GM12878 (cell line): ENCODE data around the gene CLDN6. TPM values are rescaled to one million over a fixed set of nuclear protein-coding genes. Genes with fewer than 3 reads are reported as not detected.

ENCODE experiments used
- ATAC-seq: fragments of 200-7000 bp; cut with Tn5 transposase; 3 replicates; pipeline ENCODE4 v1.9.1; 2020; ENCODE audit warnings: mild to moderate bottlenecking, moderate library complexity
- BruUV-seq: library from RNA; stranded (reverse); fragments of 400-500 nt; replicated peaks from 2 replicates; lab custom pipeline; 2021; lab: Mats Ljungman, UMichigan
- CTCF ChIA-PET: fragments of 300-600 bp; sonication (Branson Sonifier 250); formaldehyde crosslinking; extraction: SDS; loops from one replicate; lab custom pipeline; 2021; ENCODE audit warnings: inconsistent platforms; lab: Yijun Ruan, JAX
- POLR2A ChIA-PET: fragments of 350-600 bp; formaldehyde crosslinking; extraction: SDS; loops from one replicate; lab custom pipeline; 2021; ENCODE audit warnings: inconsistent platforms; lab: Charles Lee
- RAD21 ChIA-PET: fragments of 300-600 bp; sonication (Branson Sonifier 250); formaldehyde crosslinking; loops from one replicate; lab custom pipeline; 2023; ENCODE audit warnings: antibody characterized with exemption; ENCODE audit not compliant: unreplicated experiment; lab: Charles Lee
- SMC1A ChIA-PET: fragments of 300-600 bp; sonication (Branson Sonifier 250); formaldehyde crosslinking; loops from one replicate; lab custom pipeline; 2023; ENCODE audit not compliant: unreplicated experiment, uncharacterized antibody; lab: Charles Lee
- DNase-seq: peaks from one replicate; pipeline ENCODE4 v3.0.0-alpha.2; 2011; ENCODE audit warnings: low read depth, low spot score
- FAIRE-seq: peaks from 3 replicates; lab custom pipeline; 2011; peaks lifted over from hg19 to GRCh38; lab: Jason Lieb, UNC
- H2AFZ ChIP-seq: 2 replicates; pipeline ENCODE4 v1.6.0; 2011; ENCODE audit warnings: low read depth, low read length, control low read depth; ENCODE audit not compliant: control insufficient read depth
- H3K27ac ChIP-seq: 2 replicates; pipeline ENCODE4 v1.5.1; 2011; ENCODE audit warnings: control low read depth; ENCODE audit not compliant: control insufficient read depth, insufficient read depth
- H3K27me3 ChIP-seq, 2 experiments: replicated peaks in 1 of 2; 2 replicates each; pipeline versions ENCODE4 v1.6.0 to v1.6.1; 2011; ENCODE audit warnings: low read length in 1 of 2; ENCODE audit not compliant: control insufficient read depth in 2 of 2, insufficient read depth in 2 of 2
- H3K36me3 ChIP-seq, 2 experiments: 2 replicates each; pipeline ENCODE4 v1.5.1; 2011; ENCODE audit warnings: low read length in 1 of 2; ENCODE audit not compliant: control insufficient read depth in 2 of 2, insufficient read depth in 2 of 2
- H3K4me1 ChIP-seq: 2 replicates; pipeline ENCODE4 v1.6.1; 2011; ENCODE audit warnings: mild to moderate bottlenecking, low read length, moderate library complexity, mixed read lengths; ENCODE audit not compliant: control insufficient read depth, insufficient read depth
- H3K4me2 ChIP-seq: 2 replicates; pipeline ENCODE4 v1.6.0; 2011; ENCODE audit warnings: control low read depth; ENCODE audit not compliant: control insufficient read depth, insufficient read depth
- H3K4me3 ChIP-seq: fragments of 200-600 bp; sonication (generic); 2 replicates; pipeline ENCODE4 v1.5.1; 2016
- H3K79me2 ChIP-seq: 2 replicates; pipeline ENCODE4 v1.6.0; 2011; ENCODE audit warnings: low read length; ENCODE audit not compliant: control insufficient read depth, insufficient read depth
- H3K9ac ChIP-seq: 2 replicates; pipeline ENCODE4 v1.8.0; 2011; ENCODE audit warnings: low read length, control low read depth, mixed read lengths; ENCODE audit not compliant: control insufficient read depth, insufficient read depth
- H3K9me3 ChIP-seq: replicated peaks from 3 replicates; pipeline ENCODE4 v1.5.1; 2011; ENCODE audit warnings: mild to moderate bottlenecking, low read length; ENCODE audit not compliant: control insufficient read depth, insufficient read depth
- H4K20me1 ChIP-seq: 2 replicates; pipeline ENCODE4 v1.6.0; 2011; ENCODE audit not compliant: control insufficient read depth, insufficient read depth
- BMI1 ChIP-seq: fragments of 450-650 bp; IDR thresholded peaks from 2 replicates; pipeline ENCODE4 v1.6.1; 2016; ENCODE audit warnings: mild to moderate bottlenecking, moderate library complexity, borderline replicate concordance
- CHD2 ChIP-seq: IDR thresholded peaks from 2 replicates; pipeline ENCODE4 v1.6.1; 2011; ENCODE audit warnings: low read depth, low read length, improper control_type of control experiment, borderline replicate concordance
- CREB1 ChIP-seq: IDR thresholded peaks from 2 replicates; pipeline ENCODE4 v1.6.1; 2012; ENCODE audit warnings: low read depth, mild to moderate bottlenecking, inconsistent platforms
- EED ChIP-seq: sonication (generic); IDR thresholded peaks from 2 replicates; pipeline ENCODE4 v1.6.1; 2016; ENCODE audit warnings: antibody characterized with exemption, low read depth
- GATAD2B ChIP-seq: fragments of 450-650 bp; conservative IDR thresholded peaks from 2 replicates; pipeline ENCODE4 v1.6.1; 2017; ENCODE audit warnings: low read depth, mild to moderate bottlenecking, moderate library complexity
- IKZF1 ChIP-seq: fragments of 450-650 bp; conservative IDR thresholded peaks from 2 replicates; pipeline ENCODE4 v1.6.1; 2017; ENCODE audit warnings: antibody characterized with exemption, mild to moderate bottlenecking
- IRF3 ChIP-seq: fragments of 450-650 bp; IDR thresholded peaks from 2 replicates; pipeline ENCODE4 v1.6.1; 2014; ENCODE audit warnings: mild to moderate bottlenecking
- KDM1A ChIP-seq: fragments of 200-600 bp; sonication (generic); IDR thresholded peaks from 2 replicates; pipeline ENCODE4 v1.6.1; 2016; ENCODE audit warnings: borderline replicate concordance
- NR2C1 ChIP-seq: fragments of 450-650 bp; IDR thresholded peaks from 2 replicates; pipeline ENCODE4 v1.6.1; 2017; ENCODE audit warnings: antibody characterized with exemption, mild to moderate bottlenecking, moderate library complexity
- NR2F1 ChIP-seq: fragments of 450-650 bp; conservative IDR thresholded peaks from 2 replicates; pipeline ENCODE4 v1.6.1; 2017; ENCODE audit warnings: mild to moderate bottlenecking
- RFX5 ChIP-seq: IDR thresholded peaks from 2 replicates; pipeline ENCODE4 v1.6.1; 2011; ENCODE audit warnings: low read depth, low read length, improper control_type of control experiment
- SRF ChIP-seq, 2 experiments: IDR thresholded peaks; 2 replicates each; pipeline ENCODE4 v1.6.1; 2011; ENCODE audit warnings: low read depth in 2 of 2, low read length in 2 of 2, mild to moderate bottlenecking in 1 of 2, moderate library complexity in 1 of 2
- ZNF217 ChIP-seq: fragments of 450-650 bp; IDR thresholded peaks from 2 replicates; pipeline ENCODE4 v1.6.1; 2017; ENCODE audit warnings: antibody characterized with exemption, mild to moderate bottlenecking
- WGBS: methylation state at CpG from one replicate; pipeline ENCODE4 v1.1.6; 2016; ENCODE audit warnings: low lambda C conversion rate; ENCODE audit not compliant: insufficient replicate concordance, insufficient coverage; ENCODE audit errors: missing lambda C conversion rate; 5-methylcytosine and 5-hydroxymethylcytosine counted together
- in situ Hi-C: fragments of 300-500 bp; cut with MboI; formaldehyde crosslinking; loops from 9 replicates; pipeline ENCODE4 v1.14.3; 2018; ENCODE audit warnings: mixed read lengths
- intact Hi-C: fragments of 100-400 bp; cut with micrococcal nuclease; formaldehyde crosslinking; loops from one replicate; pipeline ENCODE4 v1.14.2; 2022; ENCODE audit not compliant: unreplicated experiment
- polyA plus RNA-seq, 11 experiments: library from polyadenylated mRNA; depleted of rRNA in 4 of 11; unstranded in 6 of 11; stranded (reverse) in 5 of 11; fragments of >200 nt; fragmentation: Nextera tagmentation in 4 of 11; fragmentation: Illumina TruSeq in 1 of 11; extraction: Ambion mirVana in 4 of 11; extraction: Trizol in 1 of 11; gene quantifications; 1 replicate in 1 of 11; 2 replicates in 10 of 11; pipeline versions ENCODE4 v1.2.1 to v1.2.3, GENCODE V29; 2011 to 2016; ENCODE audit warnings: inconsistent platforms in 2 of 11, missing spikeins in 2 of 11, low read depth in 1 of 11
- total RNA-seq, 4 experiments: library from RNA; depleted of rRNA in 3 of 4; stranded (reverse); fragments of >200 nt in 3 of 4; fragmentation: Illumina TruSeq in 1 of 4; extraction: Trizol in 1 of 4; gene quantifications; 2 replicates each; pipeline versions ENCODE4 v1.2.1 to v1.2.3, GENCODE V29; 2013 to 2021

CLDN6 gene
- total and polyA plus RNA-seq, 10 of the 15 experiments (the other 5 are each of a cell fraction or from before 2014, with no cell fraction given) = 0.15 to 0.26 (median 0.23) TPM; not detected in 7

- no peak for DNase-seq
- no peak overlapping the region for H3K27ac ChIP-seq
- POLR2A ChIA-PET = no interaction called here
- intact Hi-C loops = no loop called here
- 50% methylated on average over 8 of the region's 8 CpGs for WGBS
- H3K9me3 ChIP-seq = no peaks in the 10 kb centered on the region
- H3K4me3 ChIP-seq = no peak overlapping the region
- TF ChIP-seq EED (no peak), SRF (IDR thresholded peaks at IDR 0.05; ENCODE audit: low read depth in 2 of 2, low read length in 2 of 2) (no peak), ZNF217 (no peak), CHD2 (no peak), NR2C1 (no peak), IKZF1 (no peak), NR2F1 (no peak), BMI1 (no peak), IRF3 (no peak), KDM1A (no peak), RFX5 (no peak), CREB1 (no peak), GATAD2B (no peak)
- no peaks in the 10 kb centered on the region for H3K79me2 ChIP-seq
- no peaks in the 10 kb centered on the region for H3K36me3 ChIP-seq
- H2AFZ ChIP-seq = no peak overlapping the region
- H3K27me3 ChIP-seq = peaks cover 2 to 4% of the 10 kb centered on the region in 2 experiments; a peak in 2 of 4 replicates
- H3K4me1 ChIP-seq = no peaks in the 10 kb centered on the region
- H4K20me1 ChIP-seq = no peaks in the 10 kb centered on the region
- H3K9ac ChIP-seq = no peak overlapping the region
- no peak for FAIRE-seq
- in situ Hi-C loops = no loop called here
- CTCF ChIA-PET = no interaction called here
- no TSS peak for BruUV-seq
- SMC1A ChIA-PET = no interaction called here
- RAD21 ChIA-PET = no interaction called here
- no peak overlapping the region for H3K4me2 ChIP-seq
- no peak for ATAC-seq
These were observed 30.1 kb downstream of the CLDN6 start for GRCh38 chr16:2987833-2988232.
